Esophagus (tissue), 2 donors: ENCODE measurements around the gene ZNF648. TPM values are rescaled to one million over a fixed set of nuclear protein-coding genes. Genes with fewer than 3 reads are reported as not detected.
A peak's percentile ranks its signal among the peaks of the same experiment; 100 is the strongest.
"Not testable (repeated sequence)": the region's sequence is repeated elsewhere in the genome, so short reads cannot be mapped to it uniquely, and the experiment has no call there.

Source experiments
- H3K27ac ChIP-seq, 2 donors: one replicate each; pipeline ENCODE4 v1.5.1; 2013; ENCODE audit warnings: low read depth in 2 of 2, mild to moderate bottlenecking in 2 of 2, inconsistent platforms in 1 of 2, low read length in 1 of 2, moderate library complexity in 1 of 2
- H3K27me3 ChIP-seq, 2 donors: one replicate each; pipeline ENCODE4 v1.6.1; 2013; ENCODE audit warnings: low read length in 2 of 2, control low read depth in 1 of 2, mild to moderate bottlenecking in 1 of 2; ENCODE audit not compliant: insufficient read depth in 2 of 2, control insufficient read depth in 1 of 2
- H3K36me3 ChIP-seq, 2 donors: one replicate each; pipeline ENCODE4 v1.6.1; 2013; ENCODE audit warnings: low read length in 1 of 2; ENCODE audit not compliant: control insufficient read depth in 2 of 2, insufficient read depth in 2 of 2
- H3K4me1 ChIP-seq, 2 donors: one replicate each; pipeline ENCODE4 v1.6.1; 2013; ENCODE audit warnings: low read length in 1 of 2; ENCODE audit not compliant: control insufficient read depth in 2 of 2, insufficient read depth in 2 of 2
- H3K4me3 ChIP-seq, 2 donors: one replicate each; pipeline ENCODE4 v1.5.1; 2013; ENCODE audit warnings: low read length in 2 of 2, mild to moderate bottlenecking in 2 of 2, low read depth in 1 of 2, moderate library complexity in 1 of 2
- H3K9me3 ChIP-seq, 2 donors: one replicate each; pipeline ENCODE4 v1.6.1; 2013; ENCODE audit warnings: mild to moderate bottlenecking in 2 of 2, low read depth in 1 of 2, low read length in 1 of 2, moderate library complexity in 1 of 2; ENCODE audit not compliant: control insufficient read depth in 2 of 2, insufficient read depth in 1 of 2
- whole genome bisulfite sequencing, 2 donors: extraction: QIAGEN DNeasy Blood & Tissue Kit; methylation state at CpG; one replicate each; pipeline ENCODE4 v1.1.7; 2013; 5-methylcytosine and 5-hydroxymethylcytosine counted together
- polyA plus RNA-seq, 2 donors: library from polyadenylated mRNA; stranded (reverse); fragments of 200-250 nt; gene quantifications; one replicate each; pipeline ENCODE4 v1.2.3, GENCODE V29; 2013
- donor health status: healthy with polysubstance abuse.
- donor health status: Bipolar disorder and iron deficiency.

Gene ZNF648
- polyA plus RNA-seq, 2 donors: not detected

- H3K4me1 ChIP-seq: no peaks in the 10 kb centered on the region
- no peaks in the 10 kb centered on the region for H3K9me3 ChIP-seq
- H3K27me3 ChIP-seq: no peaks in the 10 kb centered on the region
Observed at GRCh38 chr1:182038220-182038619, 23.3 kb downstream of the ZNF648 start.

GRCh38 chr1:182035097-182035770, 26.3 kb downstream of the ZNF648 start:
- H3K4me1 ChIP-seq: no peaks in the 10 kb centered on the region
- 64 to 67% methylated on average over 7 of the region's 7 CpGs for WGBS, 2 donors
- no peaks in the 10 kb centered on the region for H3K27me3 ChIP-seq
- H3K9me3 ChIP-seq: no peaks in the 10 kb centered on the region
- no peaks in the 10 kb centered on the region for H3K36me3 ChIP-seq
- no peak overlapping the region for H3K27ac ChIP-seq
- no peak overlapping the region for H3K4me3 ChIP-seq

More at GRCh38 chr1:182038220-182038619, 23.3 kb downstream of the ZNF648 start:
- WGBS, 2 donors: 80 to 81% methylated on average over 2 of the region's 2 CpGs
- Histone ChIP-seq H3K27ac (no peak overlapping the region), H3K4me3 (no peak overlapping the region), H3K36me3 (no peaks in the 10 kb centered on the region)

- no peak overlapping the region for H3K27ac ChIP-seq
- no peaks in the 10 kb centered on the region for H3K9me3 ChIP-seq
- WGBS, 2 donors: 38 to 43% methylated on average over 1 of the region's 1 CpG
- H3K27me3 ChIP-seq: no peaks in the 10 kb centered on the region
- no peak overlapping the region for H3K4me3 ChIP-seq
- H3K4me1 ChIP-seq: no peaks in the 10 kb centered on the region
- H3K36me3 ChIP-seq: no peaks in the 10 kb centered on the region
Observed at GRCh38 chr1:182032251-182032650, 29.3 kb downstream of the ZNF648 start.

DNA sequence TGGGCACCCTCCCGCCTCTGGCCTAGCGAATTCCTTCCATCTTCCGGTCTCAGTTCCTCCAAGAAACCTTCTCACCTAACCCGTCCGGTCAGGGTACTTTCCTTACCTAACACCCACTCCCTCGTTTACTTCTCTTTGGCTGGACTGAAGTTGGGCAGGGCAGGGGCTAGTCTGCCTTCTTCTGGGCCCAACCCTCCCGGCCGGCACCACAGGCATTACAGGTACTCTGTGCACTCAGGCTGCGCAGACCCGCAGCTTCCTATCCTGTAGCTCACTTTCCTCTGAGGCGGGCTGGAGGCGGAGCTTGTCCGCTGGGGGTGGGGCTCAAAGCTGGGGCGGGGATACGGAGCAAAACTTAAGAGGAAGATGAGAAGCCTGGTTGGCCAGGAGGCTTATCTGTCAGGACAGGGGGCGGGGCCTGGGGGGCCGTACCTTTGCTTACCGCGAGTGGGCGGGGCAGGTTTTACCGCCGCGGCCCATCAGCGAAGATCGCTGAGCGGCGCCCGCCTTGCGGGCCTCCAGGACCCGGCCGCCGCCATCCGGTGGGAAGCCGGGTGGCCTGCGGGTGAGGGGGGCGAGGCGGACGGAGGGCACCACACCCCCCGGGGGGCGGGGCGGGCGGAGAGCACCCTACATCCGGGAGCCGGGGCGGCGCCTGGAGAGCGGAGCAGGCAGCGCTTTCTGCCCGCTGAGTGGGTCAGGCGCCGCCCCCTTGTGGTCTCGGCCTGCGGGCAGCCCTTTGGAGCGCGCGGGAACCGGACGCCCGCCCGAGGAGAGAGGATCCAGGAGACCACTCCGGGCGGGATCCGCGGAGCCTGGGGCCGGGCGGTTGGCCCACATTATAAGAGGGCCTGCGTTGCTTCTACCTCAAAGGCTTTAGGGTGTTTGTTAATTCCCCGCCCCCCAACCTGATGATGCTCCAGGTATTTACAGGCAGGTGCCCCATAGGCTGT, 31.9 kb downstream of the ZNF648 start:
- WGBS, 2 donors: 0 to 1% methylated on average over 62 to 68 of the region's 68 CpGs
- Histone ChIP-seq H3K4me1 (no peaks in the 10 kb centered on the region), H3K27ac (peak overlapping the region; percentile 90 to 92), H3K36me3 (no peaks in the 10 kb centered on the region), H3K27me3 (no peaks in the 10 kb centered on the region), H3K4me3 (peak overlapping the region; percentile 56 to 67), H3K9me3 (no peaks in the 10 kb centered on the region)

GRCh38 chr1:182029002-182029378, 32.5 kb downstream of the ZNF648 start:
- Histone ChIP-seq H3K9me3 (no peaks in the 10 kb centered on the region), H3K4me1 (no peaks in the 10 kb centered on the region), H3K4me3 (peak overlapping the region; percentile 44 to 67), H3K36me3 (no peaks in the 10 kb centered on the region), H3K27ac (peak overlapping the region; percentile 90 to 92), H3K27me3 (no peaks in the 10 kb centered on the region)
- WGBS, 2 donors: 0 to 3% methylated on average over 2 of the region's 2 CpGs

DNA sequence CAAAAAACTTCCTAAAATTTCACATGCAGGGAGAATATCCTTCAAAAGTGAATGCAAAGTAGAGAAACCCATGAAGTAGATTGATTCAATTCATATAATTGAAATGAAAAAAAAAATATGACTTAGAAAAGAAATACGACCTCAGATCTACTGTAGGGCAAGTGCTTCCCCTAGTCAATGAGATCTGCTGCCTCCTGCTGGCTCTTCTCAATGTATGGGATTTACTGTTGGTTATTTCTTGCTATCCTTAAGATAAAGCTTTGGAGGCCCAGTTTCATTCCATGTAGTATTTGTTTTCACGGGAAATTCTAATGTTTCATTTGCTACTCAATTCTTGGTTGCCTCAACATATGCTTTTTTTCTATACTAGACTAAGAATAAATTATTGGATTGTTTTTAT, 46.2 kb downstream of the ZNF648 start:
- Histone ChIP-seq H3K27ac (no peak overlapping the region), H3K36me3 (no peaks in the 10 kb centered on the region), H3K4me3 (no peak overlapping the region), H3K27me3 (no peaks in the 10 kb centered on the region), H3K4me1 (no peaks in the 10 kb centered on the region), H3K9me3 (no peaks in the 10 kb centered on the region)
- WGBS, 2 donors: 69 to 79% methylated on average over 2 of the region's 2 CpGs

GRCh38 chr1:182010800-182011370, 50.6 kb downstream of the ZNF648 start:
- not testable (repeated sequence) for H3K9me3 ChIP-seq, H3K27me3 ChIP-seq, H3K4me1 ChIP-seq, H3K27ac ChIP-seq, H3K36me3 ChIP-seq, H3K4me3 ChIP-seq
- WGBS, 2 donors: 97% methylated on average over 24 to 37 of the region's 37 CpGs

GRCh38 chr1:182005398-182005797, 56.1 kb downstream of the ZNF648 start:
- not testable (repeated sequence) for H3K27ac ChIP-seq, H3K27me3 ChIP-seq, H3K9me3 ChIP-seq, H3K36me3 ChIP-seq, H3K4me1 ChIP-seq, H3K4me3 ChIP-seq
- 87 to 93% methylated on average over 3 of the region's 3 CpGs for WGBS, 2 donors

DNA sequence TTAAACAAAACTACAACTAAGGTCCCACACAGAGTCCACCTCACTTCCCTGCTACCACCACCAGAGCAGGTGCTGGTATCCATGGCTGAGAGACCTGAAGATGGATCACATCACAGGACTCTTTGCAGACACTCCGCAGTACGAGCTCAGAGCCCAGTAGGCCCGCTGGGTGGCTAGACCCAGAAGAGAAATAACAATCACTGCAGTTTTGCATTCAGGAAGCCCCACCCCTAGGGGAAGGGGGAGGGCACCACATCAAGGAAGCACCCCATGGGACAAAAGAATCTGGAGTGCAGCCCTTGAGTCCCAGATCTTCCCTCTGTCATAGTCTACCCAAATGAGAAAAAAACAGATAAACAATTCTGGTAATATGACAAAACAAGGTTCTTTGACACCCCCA, 56.9 kb downstream of the ZNF648 start:
- Histone ChIP-seq H3K4me1 (no peaks in the 10 kb centered on the region), H3K27me3 (no peaks in the 10 kb centered on the region), H3K9me3 (peaks cover 0 to 2% of the 10 kb centered on the region in 2 donors), H3K27ac (no peak overlapping the region), H3K4me3 (no peak overlapping the region), H3K36me3 (no peaks in the 10 kb centered on the region)
- WGBS, 2 donors: 88% methylated on average over 3 of the region's 3 CpGs
